Measurements from ENCODE around the gene MUC21. TPM values are rescaled to one million over a fixed set of nuclear protein-coding genes. Genes with fewer than 3 reads are reported as not detected.
A peak's percentile ranks its signal among the peaks of the same experiment; 100 is the strongest.

MUC21 gene
- total and polyA plus RNA-seq, 2 donors (not counting 3 experiments of a cell fraction or from before 2014, with no cell fraction given) = not detected

DNA sequence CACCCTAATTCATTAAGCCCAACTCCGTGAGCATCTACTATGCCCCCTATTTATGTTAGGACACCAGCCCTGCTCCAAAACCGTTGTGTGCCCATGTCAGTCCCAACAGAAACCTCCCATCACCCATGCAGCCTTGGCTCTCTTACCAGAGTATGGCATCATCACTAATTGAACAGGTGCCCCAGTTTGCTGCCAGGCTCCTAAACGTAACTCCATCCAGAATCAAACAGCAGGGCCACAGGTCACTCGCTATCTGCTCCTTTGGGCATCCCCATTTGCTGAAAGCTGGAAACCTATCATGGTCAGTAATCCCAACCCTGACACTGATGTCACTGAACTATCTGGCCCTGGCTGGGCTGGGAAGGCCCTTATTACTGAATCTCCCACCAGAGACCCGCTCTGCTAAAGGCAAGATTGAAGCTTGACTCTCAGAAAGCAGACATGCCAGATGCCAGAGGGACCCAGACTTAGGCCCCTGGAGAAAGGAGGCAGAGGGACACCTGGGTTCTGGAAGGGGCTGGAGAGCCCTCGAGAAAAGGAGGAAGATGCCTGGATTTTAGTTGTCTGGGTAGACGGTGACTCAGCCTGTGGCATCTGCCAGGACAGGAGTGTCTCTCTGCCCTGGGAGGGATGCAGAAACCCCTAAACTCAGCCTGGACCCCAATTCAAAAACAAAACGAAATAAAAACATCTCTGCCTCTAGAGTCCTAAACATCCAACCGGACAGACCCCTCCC is 28.7 kb upstream of the MUC21 start:
- FAIRE-seq (no peak), DNase-seq (ENCODE audit: low read depth, low spot score) (no peak)
- Histone ChIP-seq H3K27me3 (ENCODE audit: control insufficient read depth in 2 of 2, insufficient read depth in 2 of 2, low read length in 2 of 2) (peaks cover 47 to 49% of the 10 kb centered on the region in 2 experiments), H3K4me2 (ENCODE audit: insufficient read depth, low read length) (peak overlapping the region; percentile 72), H3K79me2 (ENCODE audit: control insufficient read depth, insufficient read depth, low read length) (no peaks in the 10 kb centered on the region), H3K4me1 (ENCODE audit: control insufficient read depth, extremely low read depth, insufficient read depth, low read length) (peaks cover 5% of the 10 kb centered on the region), H3K4me3 (replicated peaks in 1 of 3; ENCODE audit: insufficient read depth in 1 of 3, low read depth in 1 of 3, low read length in 3 of 3) (no peak overlapping the region), H3K9me3 (replicated peaks; ENCODE audit: control insufficient read depth, insufficient read depth, low read length) (no peaks in the 10 kb centered on the region), H3K27ac (ENCODE audit: insufficient read depth, low read depth, low read length) (no peak overlapping the region), H3K9ac (replicated peaks; ENCODE audit: extremely low read depth, insufficient read depth, low read length) (no peak overlapping the region), H3K9me1 (replicated peaks; ENCODE audit: control insufficient read depth, extremely low read depth, insufficient read depth, low read length) (no peaks in the 10 kb centered on the region), H2AFZ (ENCODE audit: low read depth, low read length) (peak overlapping the region; percentile 59), H4K20me1 (replicated peaks; ENCODE audit: control insufficient read depth, extremely low read depth, insufficient read depth, low read length) (no peaks in the 10 kb centered on the region), H3K36me3 (ENCODE audit: control insufficient read depth in 2 of 2, extremely low read depth in 1 of 2, insufficient read depth in 2 of 2, low read length in 2 of 2) (no peaks in the 10 kb centered on the region)
- BruUV-seq (replicated peaks) = no TSS peak
- TF ChIP-seq FOS (IDR thresholded peaks at IDR 0.05; ENCODE audit: borderline replicate concordance, insufficient read depth, low read length) = no peak
- TF ChIP-seq, protein P1, sequence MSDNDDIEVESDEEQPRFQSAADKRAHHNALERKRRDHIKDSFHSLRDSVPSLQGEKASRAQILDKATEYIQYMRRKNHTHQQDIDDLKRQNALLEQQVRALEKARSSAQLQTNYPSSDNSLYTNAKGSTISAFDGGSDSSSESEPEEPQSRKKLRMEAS (IDR thresholded peaks at IDR 0.05; ENCODE audit: insufficient read depth, insufficient read length) = no peak
- no peak for TF ChIP-seq GATA2 (IDR thresholded peaks at IDR 0.05; ENCODE audit: insufficient read depth, insufficient read length, low read depth, low read length)
- TF ChIP-seq MYC (IDR thresholded peaks at IDR 0.05; ENCODE audit: low read depth, low read length) = no peak
- TF ChIP-seq, protein P2, sequence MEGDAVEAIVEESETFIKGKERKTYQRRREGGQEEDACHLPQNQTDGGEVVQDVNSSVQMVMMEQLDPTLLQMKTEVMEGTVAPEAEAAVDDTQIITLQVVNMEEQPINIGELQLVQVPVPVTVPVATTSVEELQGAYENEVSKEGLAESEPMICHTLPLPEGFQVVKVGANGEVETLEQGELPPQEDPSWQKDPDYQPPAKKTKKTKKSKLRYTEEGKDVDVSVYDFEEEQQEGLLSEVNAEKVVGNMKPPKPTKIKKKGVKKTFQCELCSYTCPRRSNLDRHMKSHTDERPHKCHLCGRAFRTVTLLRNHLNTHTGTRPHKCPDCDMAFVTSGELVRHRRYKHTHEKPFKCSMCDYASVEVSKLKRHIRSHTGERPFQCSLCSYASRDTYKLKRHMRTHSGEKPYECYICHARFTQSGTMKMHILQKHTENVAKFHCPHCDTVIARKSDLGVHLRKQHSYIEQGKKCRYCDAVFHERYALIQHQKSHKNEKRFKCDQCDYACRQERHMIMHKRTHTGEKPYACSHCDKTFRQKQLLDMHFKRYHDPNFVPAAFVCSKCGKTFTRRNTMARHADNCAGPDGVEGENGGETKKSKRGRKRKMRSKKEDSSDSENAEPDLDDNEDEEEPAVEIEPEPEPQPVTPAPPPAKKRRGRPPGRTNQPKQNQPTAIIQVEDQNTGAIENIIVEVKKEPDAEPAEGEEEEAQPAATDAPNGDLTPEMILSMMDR (IDR thresholded peaks at IDR 0.05; ENCODE audit: extremely low read depth in 1 of 2, insufficient read depth in 1 of 2, low read depth in 1 of 2, low read length in 2 of 2) = no peak
- TF ChIP-seq JUN (IDR thresholded peaks at IDR 0.05; ENCODE audit: borderline replicate concordance, insufficient read depth, insufficient read length, low read depth) = no peak
- TF ChIP-seq POLR2A (IDR thresholded peaks at IDR 0.05; ENCODE audit: low read depth, low read length) = no peak
- no peak for TF ChIP-seq EZH2 (IDR thresholded peaks at IDR 0.05; ENCODE audit: borderline replicate concordance, low read depth, low read length, severe bottlenecking)
- TF ChIP-seq POLR2AphosphoS5 (IDR thresholded peaks at IDR 0.05; ENCODE audit: insufficient read depth, low read depth, low read length) = no peak
- dilution Hi-C loops (cut with MboI; ENCODE audit: extremely low pct_ligation_motif_present, low sequenced_read_pairs) (no loop called here), intact Hi-C loops (cut with micrococcal nuclease) (no loop called here)
- ChIA-PET CTCF (interaction anchor here (1.0 to 3.4 kb wide), 4 partner anchors 13 to 412 kb away, joined by 3 to 16 read pairs (median 6); no protein-coding TSS in a partner anchor), POLR2A (no interaction called here)

Measured in endothelial cell of umbilical vein (primary cell).